IPS DF 4.7 (cell line): ENCODE measurements around the gene PRKAR1B.
"Not testable (repeated sequence)": the region's sequence is repeated elsewhere in the genome, so short reads cannot be mapped to it uniquely, and the experiment has no call there.

ENCODE experiments used
- DNase-seq: peaks from one replicate; pipeline ENCODE4 v3.0.0-alpha.2; 2013; ENCODE audit warnings: low spot score; ENCODE audit errors: extremely low read depth

Gene PRKAR1B

DNA sequence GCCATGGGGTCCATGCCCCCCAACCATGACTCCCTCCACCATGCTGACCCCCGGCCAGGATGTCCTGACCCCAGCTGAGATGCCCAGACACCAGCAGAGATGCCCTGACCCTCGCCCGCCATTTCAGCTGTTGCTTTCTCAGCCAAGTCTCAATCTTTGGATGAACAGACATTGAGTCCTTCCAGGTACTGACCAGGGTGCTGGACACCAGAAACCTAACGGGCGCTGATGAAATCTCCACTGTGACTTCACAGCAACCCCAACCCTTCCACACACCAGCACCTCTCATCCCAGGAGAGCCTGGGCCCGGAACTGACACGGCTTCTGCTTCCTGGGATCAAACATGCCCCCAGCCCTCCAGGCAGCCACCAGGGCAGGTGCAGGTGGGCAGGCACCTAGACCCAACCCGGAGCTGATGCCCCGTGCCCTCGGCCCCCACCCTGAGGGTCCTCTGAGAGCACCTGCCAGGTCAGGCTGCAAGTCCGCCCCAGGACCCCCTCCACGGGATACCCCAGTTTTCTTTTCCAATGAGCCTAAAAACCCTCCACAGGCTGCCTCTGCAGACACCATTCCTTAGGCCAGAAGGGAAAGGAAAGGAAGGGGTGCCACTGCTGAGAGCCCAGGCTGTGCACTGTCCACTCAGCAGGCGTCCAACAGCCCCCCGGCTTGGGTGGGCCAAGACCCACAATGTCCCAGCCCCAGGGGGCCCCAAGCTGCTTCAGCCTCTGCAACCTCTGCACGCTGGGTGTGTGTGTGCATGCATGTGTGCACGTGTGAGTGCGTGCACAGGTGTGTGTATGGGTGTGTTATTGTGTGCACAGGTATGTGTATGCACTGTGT lies 164.1 kb downstream of the PRKAR1B start:
- no peak for DNase-seq

- no peak for DNase-seq
Observed at GRCh38 chr7:562374-562675, 164.8 kb downstream of the PRKAR1B start.

DNA sequence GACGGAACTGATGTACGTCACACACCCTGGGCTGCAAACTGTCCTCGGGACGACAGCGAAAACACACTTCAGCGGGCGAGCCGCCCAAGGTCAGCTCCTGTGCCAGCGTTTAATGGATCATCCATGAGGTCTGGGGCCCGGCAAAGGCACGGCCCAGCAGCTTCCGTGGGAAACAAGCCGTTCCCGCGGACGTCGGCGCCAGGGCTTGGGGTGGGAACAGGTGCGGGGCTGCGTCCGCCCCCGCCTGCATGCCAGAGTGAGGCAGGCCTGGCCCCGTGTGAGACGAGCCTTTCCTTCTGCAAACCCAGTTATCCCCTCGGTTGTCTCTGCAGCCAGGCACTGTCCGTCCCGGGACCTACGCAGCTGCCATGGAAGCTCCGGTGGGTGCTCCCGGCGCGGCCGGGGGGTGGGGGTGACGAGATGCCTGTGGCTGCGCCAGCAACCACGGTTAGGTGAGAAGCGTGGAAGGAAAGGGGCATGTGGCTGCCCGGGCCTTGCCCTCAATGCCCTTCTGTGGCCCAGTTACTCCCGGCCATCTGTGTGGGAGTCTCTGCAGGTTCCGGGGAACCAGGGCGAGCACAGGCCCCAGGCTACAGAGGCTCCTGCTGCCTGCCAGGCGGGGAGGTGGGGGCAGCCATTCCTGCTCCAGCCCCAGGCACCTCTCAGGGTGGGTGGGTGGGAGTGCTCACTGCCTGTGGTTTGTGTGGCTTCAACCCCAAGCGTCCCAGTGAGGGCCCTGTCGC lies 165.3 kb downstream of the PRKAR1B start:
- DNase-seq: no peak

DNA sequence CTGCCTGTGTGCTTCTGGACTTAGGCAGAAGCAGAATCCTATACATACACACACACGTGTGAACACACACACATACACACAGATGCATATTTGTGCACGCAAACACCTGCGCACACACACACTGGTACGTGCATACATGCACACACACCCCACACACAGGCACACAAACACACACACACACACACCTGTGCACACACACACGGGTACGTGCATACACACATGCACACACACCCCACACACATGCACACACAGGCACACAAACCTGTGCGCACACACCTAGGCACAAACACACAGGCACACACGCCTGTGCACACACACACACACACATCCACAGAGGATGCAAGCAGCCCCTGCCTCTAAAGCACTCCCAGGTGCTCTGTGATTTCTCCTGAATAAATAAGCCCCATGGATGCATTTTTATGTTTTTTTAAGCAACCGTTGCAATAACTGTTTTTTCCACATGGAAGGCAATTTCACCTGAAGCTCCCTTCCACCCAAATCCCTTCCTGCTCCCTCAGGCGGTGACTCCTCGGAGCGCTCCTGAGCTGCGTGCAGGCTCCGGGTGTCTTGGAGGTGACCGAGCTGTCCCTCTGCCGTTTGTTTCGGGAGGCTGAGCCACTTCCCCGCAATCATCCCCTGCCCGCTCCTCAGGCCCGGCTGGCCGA lies 166.0 kb downstream of the PRKAR1B start:
- no peak for DNase-seq

- no peak for DNase-seq
Observed at GRCh38 chr7:559396-559705, 167.7 kb downstream of the PRKAR1B start.

DNA sequence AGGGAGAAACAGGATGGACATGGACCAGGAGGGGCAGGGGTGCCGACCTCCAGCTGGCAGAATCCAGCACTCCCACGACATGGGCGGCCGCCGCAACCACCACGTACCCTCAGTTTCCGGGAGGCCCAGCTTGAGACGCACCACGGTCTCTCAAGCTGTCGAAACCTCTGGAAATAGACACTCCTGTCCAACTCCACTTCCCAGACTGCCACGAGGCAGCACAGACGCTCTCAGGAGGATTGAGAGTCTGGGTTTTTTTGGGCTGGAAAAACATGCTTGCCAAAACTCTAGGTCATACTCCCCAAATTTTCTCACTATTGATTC lies 169.6 kb downstream of the PRKAR1B start:
- DNase-seq: no peak

DNA sequence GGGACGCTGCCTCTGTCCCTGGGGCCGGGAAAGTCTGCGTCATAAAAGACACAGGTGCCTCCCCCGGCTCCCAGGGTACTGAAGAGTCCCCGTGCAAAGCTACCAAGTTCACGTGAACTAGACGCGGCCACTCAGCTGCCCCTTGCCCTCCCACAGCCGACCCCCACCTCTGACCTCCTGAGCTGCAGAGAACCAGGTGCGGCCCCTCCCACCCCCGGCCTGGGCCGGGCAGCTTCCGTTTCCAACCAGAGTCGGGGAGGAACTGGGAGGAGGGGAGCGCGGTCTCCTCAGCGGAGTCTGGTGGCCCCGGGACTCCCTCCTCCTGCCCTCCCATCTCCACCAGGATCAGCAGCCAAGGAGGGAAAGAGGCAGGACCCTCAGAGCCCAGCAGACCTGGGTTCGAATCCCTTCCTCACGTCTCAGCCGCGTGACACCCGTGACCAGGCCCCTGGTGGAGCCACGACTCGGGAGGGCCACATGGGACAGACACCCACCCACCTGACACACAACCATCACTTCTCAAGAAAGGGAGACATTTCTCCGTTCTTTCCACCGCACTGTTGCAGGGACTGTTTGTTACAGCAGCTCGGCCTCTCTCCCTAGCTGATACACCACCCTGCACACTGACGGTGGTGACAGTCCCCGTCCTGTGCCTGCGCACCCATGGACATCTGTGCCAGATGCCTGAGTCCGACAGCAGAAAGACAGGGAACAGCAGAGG lies 170.1 kb downstream of the PRKAR1B start:
- DNase-seq: no peak

GRCh38 chr7:556291-556826 lies 170.7 kb downstream of the PRKAR1B start:
- DNase-seq: no peak

DNA sequence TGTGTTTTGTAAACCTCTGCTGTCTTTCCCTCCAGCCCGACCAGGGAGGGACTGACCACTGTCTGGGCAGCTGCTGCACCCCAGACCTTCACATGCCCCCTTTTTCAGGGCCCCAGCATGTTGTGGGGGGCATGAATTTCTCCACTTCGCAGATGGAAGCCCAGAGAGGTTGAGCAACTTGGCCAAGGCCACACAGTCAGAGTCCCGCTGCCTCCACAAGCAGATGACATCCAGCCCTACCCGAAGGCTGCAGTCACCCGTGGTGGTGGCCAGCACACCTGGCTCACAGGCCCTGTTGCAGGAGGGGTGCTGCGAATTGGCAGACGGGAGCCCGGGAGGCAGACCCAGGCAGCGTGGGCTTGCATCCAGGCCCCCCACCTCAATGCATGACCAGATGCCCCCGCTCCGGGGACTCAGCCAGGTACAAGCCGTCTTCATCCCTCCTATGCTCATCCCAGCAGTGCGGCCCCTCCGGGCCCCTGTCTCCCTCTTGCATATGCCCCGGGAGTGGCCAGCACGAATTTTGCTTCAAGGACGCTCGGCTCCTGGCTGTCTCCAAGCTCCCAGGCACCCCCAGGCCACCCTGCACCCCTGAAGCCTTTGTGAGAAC lies 171.4 kb downstream of the PRKAR1B start:
- no peak for DNase-seq

DNA sequence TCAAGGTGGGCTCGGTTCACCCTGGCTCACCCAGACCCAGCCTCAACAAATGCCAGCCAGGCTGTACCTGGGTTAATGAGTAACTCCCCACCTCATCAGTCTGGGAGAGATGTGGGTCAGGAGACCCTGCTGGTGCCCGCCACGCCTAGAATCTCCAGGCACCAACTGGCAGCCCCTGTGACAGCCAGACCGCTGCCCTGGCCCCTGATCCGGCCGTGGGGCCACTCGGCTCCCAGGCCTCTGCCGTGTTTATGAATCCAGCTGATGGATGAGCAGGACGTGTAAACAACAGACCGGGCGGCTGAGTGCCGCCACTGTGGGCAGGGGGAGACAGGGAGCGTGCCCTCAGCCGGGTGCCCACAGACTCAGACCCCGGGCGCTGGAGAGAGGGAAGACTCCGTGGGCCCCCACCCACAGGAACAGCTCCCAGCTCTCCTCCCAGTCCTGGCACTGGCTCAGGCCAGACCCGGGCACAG lies 173.4 kb downstream of the PRKAR1B start:
- DNase-seq: no peak

DNA sequence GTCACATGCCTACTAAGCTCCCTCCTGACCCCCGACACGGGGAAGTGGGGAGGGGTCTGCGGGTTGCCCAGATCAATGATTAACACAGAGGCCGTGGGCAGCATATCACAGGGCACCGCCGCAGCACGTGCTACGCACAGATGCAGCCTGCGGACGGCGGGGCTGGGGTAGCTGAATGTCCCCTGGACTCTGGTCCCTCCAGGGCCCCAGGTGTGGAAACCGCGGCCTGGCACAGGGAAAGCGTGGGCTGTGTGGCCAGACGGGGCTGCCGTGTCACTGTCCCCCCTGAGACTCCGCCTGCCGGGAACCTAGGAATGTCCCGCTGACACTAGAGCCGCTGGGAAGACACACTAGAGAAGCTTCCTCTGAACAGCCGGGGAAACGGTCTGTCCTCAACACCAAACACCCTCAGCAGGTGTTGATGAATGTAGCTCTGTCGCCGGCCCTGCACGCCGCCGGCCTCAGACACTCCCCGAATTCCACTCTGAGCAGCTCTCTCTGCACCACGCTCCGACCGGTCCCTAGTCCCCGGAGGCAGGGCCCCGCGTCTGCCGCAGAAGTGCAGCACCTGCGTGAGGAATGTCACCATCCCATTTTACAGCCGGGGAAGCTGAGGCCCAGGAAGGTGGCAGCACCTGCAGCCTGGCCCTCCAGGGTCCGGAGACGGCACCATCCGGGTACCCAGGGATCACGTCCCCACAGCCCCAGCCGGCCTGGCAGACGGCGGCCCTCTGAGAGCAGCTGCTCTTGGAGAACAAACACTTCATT lies 174.0 kb downstream of the PRKAR1B start:
- no peak for DNase-seq

DNA sequence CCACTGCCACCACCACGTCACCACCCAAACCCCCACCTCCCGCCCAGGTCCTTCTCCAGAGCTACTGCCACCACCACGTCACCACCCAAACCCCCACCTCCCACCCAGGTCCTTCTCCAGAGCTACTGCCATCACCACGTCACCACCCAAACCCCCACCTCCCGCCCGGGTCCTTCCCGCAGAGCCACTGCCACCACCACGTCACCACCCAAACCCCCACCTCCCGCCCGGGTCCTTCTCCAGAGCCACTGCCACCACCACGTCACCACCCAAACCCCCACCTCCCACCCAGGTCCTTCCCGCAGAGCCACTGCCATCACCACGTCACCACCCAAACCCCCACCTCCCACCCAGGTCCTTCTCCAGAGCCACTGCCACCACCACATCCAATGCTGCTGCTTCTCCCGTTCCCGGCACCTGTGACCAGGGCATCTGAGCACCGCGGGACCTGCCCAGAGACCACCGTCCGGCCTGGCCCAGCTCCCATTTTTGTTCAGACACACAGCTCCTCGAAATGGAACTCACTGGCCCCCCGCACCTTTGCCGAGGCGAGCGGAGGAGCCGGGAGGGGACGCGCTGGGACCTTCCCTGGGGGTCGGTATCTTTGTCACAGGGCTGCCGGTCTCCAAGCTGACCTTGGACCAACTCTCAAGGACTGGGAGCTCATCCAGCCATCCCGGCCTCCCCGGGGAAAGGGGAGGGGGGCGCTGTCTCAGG lies 174.8 kb downstream of the PRKAR1B start:
- not testable (repeated sequence) for DNase-seq

GRCh38 chr7:551615-551970 lies 175.5 kb downstream of the PRKAR1B start:
- DNase-seq: not testable (repeated sequence)

DNA sequence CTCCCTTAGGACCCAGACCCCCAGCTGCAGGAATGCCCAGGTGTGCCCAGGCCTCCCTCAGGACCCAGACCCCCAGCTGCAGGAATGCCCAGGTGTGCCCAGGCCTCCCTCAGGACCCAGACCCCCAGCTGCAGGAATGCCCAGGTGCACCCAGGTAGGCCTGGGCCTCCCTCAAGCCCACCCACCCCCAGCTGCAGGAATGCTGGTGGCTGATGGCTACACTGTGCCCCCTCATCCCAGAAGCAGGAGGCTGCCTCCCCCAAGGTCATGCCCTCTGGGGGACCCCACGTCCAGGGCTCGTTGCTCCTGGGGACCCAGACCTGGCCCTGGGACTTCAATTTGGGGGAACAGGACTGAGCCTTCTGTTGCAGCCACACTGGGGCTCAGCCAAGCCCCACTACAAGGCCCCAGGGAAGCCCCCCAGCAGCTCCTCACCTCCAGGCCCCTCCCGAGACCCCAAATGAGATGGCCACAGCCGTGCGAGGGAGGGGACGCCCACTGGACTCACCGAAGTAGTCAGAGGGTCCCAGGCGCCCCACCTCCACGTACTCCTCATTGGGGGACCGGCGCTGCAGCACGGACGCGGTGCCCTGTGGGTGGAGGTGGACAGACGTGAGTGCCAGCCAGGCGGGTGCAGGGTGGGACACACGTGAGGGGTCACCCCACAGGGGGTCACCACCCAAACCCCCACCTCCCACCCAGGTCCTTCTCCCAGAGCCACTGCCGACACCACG lies 176.0 kb downstream of the PRKAR1B start:
- DNase-seq: no peak

DNA sequence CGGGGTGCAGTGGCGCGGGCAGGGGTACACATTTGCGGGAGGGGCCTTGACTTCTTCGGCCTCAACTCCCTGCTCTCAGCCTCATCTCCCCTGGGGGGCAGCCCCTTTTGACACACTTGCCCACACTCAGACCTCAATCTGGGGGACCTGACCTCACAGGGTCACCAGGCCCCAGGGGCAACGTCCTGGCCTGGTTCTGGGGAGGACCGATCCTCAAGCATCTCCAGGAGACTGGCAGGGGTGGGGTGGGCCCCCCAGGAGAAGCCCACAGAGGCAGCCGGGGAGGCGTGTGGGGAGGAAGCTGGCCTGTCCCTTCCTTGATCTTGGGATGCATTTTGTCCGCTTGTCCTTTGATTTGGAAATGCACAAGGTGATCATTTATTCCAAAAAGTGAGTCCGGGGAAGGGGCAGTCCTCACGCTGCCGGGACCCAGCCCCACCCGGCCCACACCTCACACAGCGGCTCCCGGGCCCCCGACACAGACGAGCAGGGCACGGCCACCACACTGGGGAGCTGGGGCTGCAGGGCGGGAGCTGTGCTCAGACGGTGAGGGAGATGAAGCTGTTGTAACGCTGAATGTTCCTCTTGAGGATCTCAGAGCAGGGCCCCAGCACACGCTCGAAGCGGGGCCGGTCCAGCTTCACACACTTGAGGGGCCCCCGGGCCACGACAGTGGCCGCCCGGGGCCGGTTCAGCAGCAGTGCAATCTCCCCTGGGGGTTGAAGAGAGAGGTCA lies 177.0 kb downstream of the PRKAR1B start:
- DNase-seq: no peak

GRCh38 chr7:549066-549890 lies 177.8 kb downstream of the PRKAR1B start:
- DNase-seq: no peak

DNA sequence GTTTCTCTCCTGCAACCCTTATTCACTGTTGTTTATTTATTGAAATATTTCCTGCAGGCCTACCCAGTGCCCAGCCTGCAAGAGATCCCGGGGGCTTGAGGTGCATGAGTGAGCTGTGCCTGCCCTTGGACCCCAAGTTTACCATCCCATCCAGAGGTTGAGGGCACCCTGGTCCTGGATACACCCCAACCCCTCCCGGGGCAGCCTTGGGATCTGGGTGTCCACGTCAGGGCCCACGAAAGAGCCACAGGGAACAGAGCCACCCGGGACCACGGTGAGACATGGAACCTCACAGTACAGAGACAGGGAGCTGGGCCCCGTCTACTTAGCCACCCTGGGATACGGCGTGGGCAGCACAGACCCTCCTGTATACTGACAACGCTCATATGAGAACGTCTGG lies 178.7 kb downstream of the PRKAR1B start:
- no peak for DNase-seq

DNA sequence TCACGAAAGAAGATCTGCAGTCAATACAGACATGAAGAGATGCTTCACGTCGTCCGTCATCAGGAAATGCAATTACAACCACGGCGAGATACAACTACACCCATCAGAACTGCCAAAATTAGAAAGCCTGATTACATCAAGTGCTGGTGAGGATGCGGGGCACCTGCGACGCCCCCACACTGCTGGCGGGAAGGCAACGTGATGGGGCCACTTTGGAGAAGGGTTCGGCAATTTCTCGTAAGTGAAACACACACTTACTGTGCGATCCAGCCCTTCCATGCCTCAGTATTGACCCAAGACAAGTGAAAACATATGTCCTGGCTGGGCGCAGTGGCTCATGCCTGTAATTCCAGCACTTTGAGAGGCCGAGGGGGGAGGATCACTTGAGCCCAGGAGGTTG lies 181.6 kb downstream of the PRKAR1B start:
- DNase-seq: no peak
